K562 (cell line): ENCODE measurements around the gene BCL2L1. TPM values are rescaled to one million over a fixed set of nuclear protein-coding genes. Genes with fewer than 3 reads are reported as not detected.

Experiments used
- ARID1B ChIP-seq: fragments of 450-650 bp; IDR thresholded peaks from 2 replicates; pipeline ENCODE4 v1.6.1; 2016; ENCODE audit warnings: antibody characterized with exemption, mild to moderate bottlenecking, inconsistent platforms
- ATF7 ChIP-seq: fragments of 450-650 bp; IDR thresholded peaks from 2 replicates; pipeline ENCODE4 v1.7.1; 2014; ENCODE audit warnings: mild to moderate bottlenecking, moderate library complexity
- BRF2 ChIP-seq: IDR thresholded peaks from 3 replicates; pipeline ENCODE4 v1.6.1; 2011; ENCODE audit warnings: borderline replicate concordance, mild to moderate bottlenecking; ENCODE audit not compliant: insufficient read length, insufficient read depth
- CBFA2T3 ChIP-seq: fragments of 450-650 bp; IDR thresholded peaks from 2 replicates; pipeline ENCODE4 v1.6.1; 2017
- CHD4 ChIP-seq: fragments of 200-600 bp; sonication (generic); IDR thresholded peaks from 3 replicates; pipeline ENCODE4 v1.6.1; 2012; ENCODE audit warnings: low read depth, mild to moderate bottlenecking, mixed read lengths, low read length, inconsistent platforms; ENCODE audit not compliant: insufficient read depth, insufficient replicate concordance, poor library complexity, severe bottlenecking
- DPF2 ChIP-seq: fragments of 450-650 bp; IDR thresholded peaks from 2 replicates; pipeline ENCODE4 v1.6.1; 2016
- ERF ChIP-seq: fragments of 450-650 bp; formaldehyde crosslinking; IDR thresholded peaks from 2 replicates; pipeline ENCODE4 v1.4.0; 2020; ENCODE audit warnings: mild to moderate bottlenecking, mixed read lengths
- HDAC1 ChIP-seq, 2 experiments: fragments of 450-650 bp; IDR thresholded peaks; 2 replicates each; pipeline ENCODE4 v1.6.1; 2016 to 2017; ENCODE audit warnings: inconsistent platforms in 1 of 2, mild to moderate bottlenecking in 1 of 2, moderate library complexity in 1 of 2
- HLTF ChIP-seq: fragments of 450-650 bp; IDR thresholded peaks from 2 replicates; pipeline ENCODE4 v1.6.1; 2016
- KDM4B ChIP-seq, 2 experiments: fragments of 450-650 bp in 1 of 2; sonication (generic) in 1 of 2; IDR thresholded peaks; 2 replicates each; pipeline ENCODE4 v1.6.1; 2016 to 2017; ENCODE audit warnings: borderline replicate concordance in 2 of 2, antibody characterized with exemption in 1 of 2, low read depth in 1 of 2, mild to moderate bottlenecking in 1 of 2
- MECOM ChIP-seq: fragments of 250-450 bp; sonication (Bioruptor Pico); IDR thresholded peaks from 2 replicates; pipeline ENCODE4 v1.8.0; 2022; ENCODE audit warnings: inconsistent platforms
- NCOA4 ChIP-seq: fragments of 450-650 bp; IDR thresholded peaks from 2 replicates; pipeline ENCODE4 v1.6.1; 2018; ENCODE audit warnings: mild to moderate bottlenecking; ENCODE audit not compliant: partially characterized antibody
- NFYB ChIP-seq: IDR thresholded peaks from 2 replicates; pipeline ENCODE4 v1.6.1; 2011; ENCODE audit warnings: mild to moderate bottlenecking, moderate library complexity; ENCODE audit not compliant: insufficient read length; ENCODE audit errors: extremely low read depth
- NR2C2 ChIP-seq, 2 experiments: fragments of 200-800 bp in 1 of 2; sonication (Bioruptor generic) in 1 of 2; sonication (generic) in 1 of 2; formaldehyde crosslinking in 1 of 2; IDR thresholded peaks; 2 replicates each; pipeline versions ENCODE4 v1.6.1 to v1.8.0; 2016 to 2022; ENCODE audit warnings: mild to moderate bottlenecking in 1 of 2, missing compliant biosample characterization in 1 of 2, missing genetic modification characterization in 1 of 2, missing genetic modification reagents in 1 of 2
- POLR2G ChIP-seq: fragments of 200-400 bp; formaldehyde crosslinking; IDR thresholded peaks from 2 replicates; pipeline ENCODE4 v1.6.1; 2017; ENCODE audit warnings: low read depth, mild to moderate bottlenecking, antibody characterized with exemption, low read length, moderate library complexity
- RB1 ChIP-seq: fragments of 450-650 bp; IDR thresholded peaks from 2 replicates; pipeline ENCODE4 v1.6.1; 2017; ENCODE audit warnings: low read depth, mild to moderate bottlenecking
- RBM39 ChIP-seq: fragments of 200-400 bp; formaldehyde crosslinking; optimal IDR thresholded peaks from 2 replicates; pipeline ENCODE3; 2018; ENCODE audit warnings: low read depth, low read length
- TSHZ1 ChIP-seq: fragments of 250-450 bp; sonication (Bioruptor Pico); IDR thresholded peaks from 2 replicates; pipeline ENCODE4 v1.4.0; 2020; ENCODE audit warnings: mild to moderate bottlenecking, moderate library complexity
- ZC3H4 ChIP-seq: sonication (generic); formaldehyde crosslinking; IDR thresholded peaks from 2 replicates; pipeline ENCODE4 v1.9.0; 2021; ENCODE audit warnings: missing genetic modification reagents, borderline replicate concordance
- ZNF197 ChIP-seq: fragments of 200-800 bp; sonication (Bioruptor generic); IDR thresholded peaks from 2 replicates; pipeline ENCODE4 v1.6.1; 2016; ENCODE audit warnings: low read depth, missing genetic modification characterization, missing compliant biosample characterization
- ZNF584 ChIP-seq: fragments of 200-800 bp; sonication (Bioruptor generic); IDR thresholded peaks from 2 replicates; pipeline ENCODE4 v1.6.1; 2016; ENCODE audit warnings: low read depth, mild to moderate bottlenecking, missing genetic modification characterization, missing compliant biosample characterization
- ZNF668 ChIP-seq: fragments of 250-450 bp; sonication (Bioruptor Pico); IDR thresholded peaks from 2 replicates; pipeline ENCODE4 v1.8.0; 2022; ENCODE audit warnings: mild to moderate bottlenecking, inconsistent platforms
- polyA plus RNA-seq, 8 experiments: library from polyadenylated mRNA; depleted of rRNA in 4 of 8; stranded (reverse) in 5 of 8; unstranded in 3 of 8; fragments of >200 nt; fragmentation: Nextera tagmentation in 2 of 8; fragmentation: Illumina TruSeq in 1 of 8; extraction: Ambion mirVana in 2 of 8; extraction: Trizol in 1 of 8; gene quantifications; 2 replicates each; pipeline versions ENCODE4 v1.2.1 to v1.2.3, GENCODE V29; 2011 to 2014; ENCODE audit warnings: inconsistent platforms in 1 of 8, missing spikeins in 1 of 8
- total RNA-seq, 7 experiments: library from RNA; depleted of rRNA in 6 of 7; stranded (reverse); fragments of >200 nt in 6 of 7; fragmentation: Illumina TruSeq in 2 of 7; extraction: Trizol in 2 of 7; gene quantifications; 2 replicates each; pipeline versions ENCODE4 v1.2.1 to v1.2.3, GENCODE V29; 2011 to 2021; ENCODE audit warnings: low replicate concordance in 1 of 7

The BCL2L1 gene
- total and polyA plus RNA-seq, 9 of the 15 experiments (the other 6 are each of a cell fraction or from before 2014, with no cell fraction given), result 3.3 to 182 (median 120) TPM

- TF ChIP-seq TSHZ1 (CRISPR knock-in tag), result peak; percentile 57; the same call in 1 of the 2 replicates
- no peak for TF ChIP-seq KDM4B (IDR thresholded peaks at IDR 0.05; ENCODE audit: borderline replicate concordance in 2 of 2, low read depth in 1 of 2)
- TF ChIP-seq ZNF668, result peak; percentile 53; the same call in 1 of the 2 replicates
- no peak for TF ChIP-seq BRF2
- TF ChIP-seq RBM39, result no peak
- peak; percentile 65 for TF ChIP-seq ZNF584 (CRISPR knock-in tag)
- TF ChIP-seq RB1, result no peak
- TF ChIP-seq ZNF197 (CRISPR knock-in tag), result 0 out of 2 replicates have a peak, but pooled peaks have one; percentile 27
- 0 out of 2 replicates have a peak, but pooled peaks have one; percentile 18 for TF ChIP-seq ERF
- TF ChIP-seq NFYB, result no peak
- peak; percentile 74 for TF ChIP-seq ARID1B
- 0 out of 2 replicates have a peak, but pooled peaks have one; percentile 14 for TF ChIP-seq DPF2
- TF ChIP-seq HDAC1 (IDR thresholded peaks at IDR 0.05), result 0 out of 4 replicates have a peak, but pooled peaks of 1 of the 2 experiments have one; percentile 10
- TF ChIP-seq ATF7, result no peak
- peak; percentile 46; the same call in 1 of the 2 replicates for TF ChIP-seq MECOM
- no peak for TF ChIP-seq NCOA4
- TF ChIP-seq NR2C2 (CRISPR knock-in tag; IDR thresholded peaks at IDR 0.05), result no peak
- TF ChIP-seq NR2C2 (tag; IDR thresholded peaks at IDR 0.05), result 0 out of 2 replicates have a peak, but pooled peaks have one; percentile 27
- TF ChIP-seq HLTF, result no peak
- 0 out of 2 replicates have a peak, but pooled peaks have one; percentile 22 for TF ChIP-seq POLR2G
- TF ChIP-seq ZC3H4 (CRISPR knock-in tag), result no peak
- TF ChIP-seq CBFA2T3, result peak; percentile 84
- TF ChIP-seq CHD4, result no peak
Measured at GRCh38 chr20:31670371-31671228, 52.1 kb downstream of the BCL2L1 start (continued).
